HG02588 (cell line): ENCODE measurements around the gene ITPR1.

Experiments used
- ATAC-seq: cut with Tn5 transposase; IDR thresholded peaks from one replicate; pipeline ENCODE4 v1.9.1; 2021; ENCODE audit warnings: mild to moderate bottlenecking, moderate library complexity; ENCODE audit not compliant: unreplicated experiment

ITPR1 gene

GRCh38 chr3:4865714-4866113, 372.6 kb downstream of the ITPR1 start:
- no peak for ATAC-seq

- no peak for ATAC-seq
Observed at GRCh38 chr3:4866866-4867265, 373.7 kb downstream of the ITPR1 start.

- ATAC-seq = no peak
Observed at GRCh38 chr3:4877173-4877787, 384.1 kb downstream of the ITPR1 start.

- no peak for ATAC-seq
Observed at GRCh38 chr3:4880850-4881249, 387.7 kb downstream of the ITPR1 start.

GRCh38 chr3:4882548-4882947, 389.4 kb downstream of the ITPR1 start:
- ATAC-seq = no peak

GRCh38 chr3:4883011-4883410, 389.9 kb downstream of the ITPR1 start:
- ATAC-seq = no peak

GRCh38 chr3:4884888-4885287, 391.7 kb downstream of the ITPR1 start:
- ATAC-seq = no peak

GRCh38 chr3:4885316-4885715, 392.2 kb downstream of the ITPR1 start:
- ATAC-seq = no peak

GRCh38 chr3:4886448-4886847, 393.3 kb downstream of the ITPR1 start:
- no peak for ATAC-seq

- no peak for ATAC-seq
Observed at GRCh38 chr3:4887177-4887576, 394.0 kb downstream of the ITPR1 start.

- ATAC-seq = peak; percentile 92
Observed at GRCh38 chr3:4888913-4889846, 396.0 kb downstream of the ITPR1 start.

- ATAC-seq = no peak
Observed at GRCh38 chr3:4889896-4890295, 396.7 kb downstream of the ITPR1 start.

GRCh38 chr3:4894891-4895530, 401.9 kb downstream of the ITPR1 start:
- no peak for ATAC-seq

GRCh38 chr3:4895838-4896237, 402.7 kb downstream of the ITPR1 start:
- ATAC-seq = no peak
